GM23338 (cell line): ENCODE results near the gene LINC00632. TPM values are rescaled to one million over a fixed set of nuclear protein-coding genes. Genes with fewer than 3 reads are reported as not detected.

Experiments used
- ATAC-seq: fragments of 200-7000 bp; cut with Tn5 transposase; 3 replicates; pipeline ENCODE4 v1.9.1; 2020
- DNase-seq: peaks from one replicate; pipeline ENCODE4 v3.0.0-alpha.2; 2015; ENCODE audit warnings: low spot score
- H2AFZ ChIP-seq: fragments of 200-600 bp; sonication (generic); 2 replicates; pipeline ENCODE4 v1.8.0; 2016; ENCODE audit warnings: antibody characterized with exemption, mild to moderate bottlenecking, moderate library complexity
- H3F3A ChIP-seq: fragments of 200-600 bp; sonication (generic); replicated peaks from 2 replicates; pipeline ENCODE4 v1.8.0; 2017; ENCODE audit warnings: antibody characterized with exemption, mixed run types, low read depth
- H3K27ac ChIP-seq: fragments of 200-600 bp; sonication (generic); 2 replicates; pipeline ENCODE4 v1.6.1; 2016; ENCODE audit warnings: low read depth
- H3K27me3 ChIP-seq: fragments of 200-600 bp; sonication (generic); 2 replicates; pipeline ENCODE4 v1.8.0; 2016; ENCODE audit warnings: mild to moderate bottlenecking, mixed run types, moderate library complexity; ENCODE audit not compliant: insufficient read depth
- H3K36me3 ChIP-seq: fragments of 200-600 bp; sonication (generic); 2 replicates; pipeline ENCODE4 v1.8.0; 2016; ENCODE audit warnings: mild to moderate bottlenecking; ENCODE audit not compliant: insufficient read depth
- H3K4me1 ChIP-seq: fragments of 200-600 bp; sonication (generic); 2 replicates; pipeline ENCODE4 v1.8.0; 2016; ENCODE audit warnings: mild to moderate bottlenecking, moderate library complexity; ENCODE audit not compliant: insufficient read depth
- H3K4me2 ChIP-seq: fragments of 200-600 bp; sonication (generic); 2 replicates; pipeline ENCODE4 v1.7.1; 2017; ENCODE audit warnings: mixed run types
- H3K4me3 ChIP-seq: fragments of 200-600 bp; sonication (generic); 2 replicates; pipeline ENCODE4 v1.6.1; 2016; ENCODE audit warnings: mixed run types
- H3K79me2 ChIP-seq: fragments of 200-600 bp; sonication (generic); replicated peaks from 2 replicates; pipeline ENCODE4 v1.8.0; 2017; ENCODE audit warnings: mild to moderate bottlenecking; ENCODE audit not compliant: insufficient read depth
- H3K9me2 ChIP-seq: fragments of 200-600 bp; sonication (generic); 2 replicates; pipeline ENCODE4 v1.8.0; 2017; ENCODE audit not compliant: insufficient read depth
- H4K20me1 ChIP-seq: fragments of 200-600 bp; sonication (generic); replicated peaks from 2 replicates; pipeline ENCODE4 v1.8.0; 2017; ENCODE audit warnings: mild to moderate bottlenecking; ENCODE audit not compliant: insufficient read depth
- H3K27ac Mint-ChIP-seq: 2 replicates; pipeline ENCODE4 v1.8.0; 2020; ENCODE audit warnings: inconsistent platforms, mild to moderate bottlenecking, moderate library complexity, mixed read lengths
- H3K27me3 Mint-ChIP-seq: 3 replicates; pipeline ENCODE4 v1.8.0; 2022; ENCODE audit warnings: low read depth, mild to moderate bottlenecking, moderate library complexity, mixed read lengths, inconsistent platforms; ENCODE audit not compliant: insufficient read depth, poor library complexity
- H3K36me3 Mint-ChIP-seq: 3 replicates; pipeline ENCODE4 v1.8.0; 2021; ENCODE audit warnings: low read depth, mild to moderate bottlenecking, inconsistent platforms, moderate library complexity, mixed read lengths
- H3K4me1 Mint-ChIP-seq: 3 replicates; pipeline ENCODE4 v1.8.0; 2020; ENCODE audit warnings: mild to moderate bottlenecking, inconsistent platforms, mixed read lengths
- H3K4me3 Mint-ChIP-seq: 3 replicates; pipeline ENCODE4 v1.8.0; 2021; ENCODE audit warnings: moderate library complexity, mild to moderate bottlenecking, inconsistent platforms, mixed read lengths
- H3K9me3 Mint-ChIP-seq: 3 replicates; pipeline ENCODE4 v1.8.0; 2020; ENCODE audit warnings: moderate library complexity, mild to moderate bottlenecking, inconsistent platforms, mixed read lengths
- CREB1 ChIP-seq: fragments of 250-450 bp; sonication (Bioruptor Pico); IDR thresholded peaks from 2 replicates; pipeline ENCODE4 v1.5.0; 2020; ENCODE audit warnings: low read depth, mild to moderate bottlenecking, moderate library complexity
- ETS1 ChIP-seq: IDR thresholded peaks from 2 replicates; pipeline ENCODE4 v1.6.1; 2016; ENCODE audit warnings: antibody characterized with exemption
- EZH2 ChIP-seq: fragments of 200-600 bp; sonication (generic); IDR thresholded peaks from one replicate; pipeline ENCODE4 v1.8.0; 2017; ENCODE audit warnings: antibody characterized with exemption, mild to moderate bottlenecking, low read depth; ENCODE audit not compliant: unreplicated experiment
- EZH2phosphoT487 ChIP-seq: fragments of 200-600 bp; sonication (generic); IDR thresholded peaks from one replicate; pipeline ENCODE4 v1.8.1; 2018; ENCODE audit warnings: antibody characterized with exemption; ENCODE audit not compliant: unreplicated experiment
- JUNB ChIP-seq: IDR thresholded peaks from one replicate; pipeline ENCODE4 v1.6.1; 2016; ENCODE audit warnings: antibody characterized with exemption; ENCODE audit not compliant: unreplicated experiment
- NANOG ChIP-seq: IDR thresholded peaks from 2 replicates; pipeline ENCODE4 v1.6.1; 2016; ENCODE audit warnings: antibody characterized with exemption, borderline replicate concordance
- POLR2AphosphoS5 ChIP-seq: IDR thresholded peaks from 2 replicates; pipeline ENCODE4 v1.6.1; 2016; ENCODE audit warnings: antibody characterized with exemption, low read depth
- STAT1 ChIP-seq: IDR thresholded peaks from one replicate; pipeline ENCODE4 v1.6.1; 2016; ENCODE audit warnings: antibody characterized with exemption; ENCODE audit not compliant: unreplicated experiment
- ZNF114 ChIP-seq: fragments of 250-450 bp; sonication (Bioruptor Pico); IDR thresholded peaks from 2 replicates; pipeline ENCODE4 v1.5.0; 2020; ENCODE audit warnings: mild to moderate bottlenecking, moderate library complexity
- ZNF331 ChIP-seq: fragments of 250-450 bp; sonication (Bioruptor Pico); IDR thresholded peaks from 2 replicates; pipeline ENCODE4 v1.5.0; 2020; ENCODE audit warnings: low read depth, mild to moderate bottlenecking, moderate library complexity
- ZNF462 ChIP-seq: fragments of 250-450 bp; sonication (Bioruptor Pico); IDR thresholded peaks from 2 replicates; pipeline ENCODE4 v1.5.0; 2020; ENCODE audit warnings: mild to moderate bottlenecking, moderate library complexity
- polyA plus RNA-seq: library from polyadenylated mRNA; unstranded; fragments of >200 nt; fragmentation: Nextera tagmentation; extraction: Ambion mirVana; gene quantifications from 2 replicates; pipeline ENCODE4 v1.2.1, GENCODE V29; 2016
- total RNA-seq: library from RNA; depleted of rRNA; stranded (reverse); fragments of >200 nt; shearing (Covaris generic); gene quantifications from 2 replicates; pipeline ENCODE4 v1.2.3, GENCODE V29; 2014
- TF ChIP-seq, protein P1 (sequence below), 2 experiments: fragments of 200-600 bp in 1 of 2; sonication (generic) in 1 of 2; conservative IDR thresholded peaks; 2 replicates each; pipeline versions ENCODE4 v1.5.1 to v1.6.1; 2016 to 2017; ENCODE audit warnings: antibody characterized with exemption in 2 of 2, low read depth in 2 of 2, mild to moderate bottlenecking in 2 of 2, moderate library complexity in 1 of 2

The LINC00632 gene
- total and polyA plus RNA-seq, 2 experiments from 2014 or later: 10.9 to 25.2 TPM

GRCh38 chrX:140804292-140804691 is 94.7 kb downstream of the LINC00632 start (continued):
- TF ChIP-seq ZNF462 (no peak), CREB1 (CRISPR knock-in tag) (no peak), STAT1 (no peak), EZH2 (no peak), NANOG (no peak)
- TF ChIP-seq, protein P1, sequence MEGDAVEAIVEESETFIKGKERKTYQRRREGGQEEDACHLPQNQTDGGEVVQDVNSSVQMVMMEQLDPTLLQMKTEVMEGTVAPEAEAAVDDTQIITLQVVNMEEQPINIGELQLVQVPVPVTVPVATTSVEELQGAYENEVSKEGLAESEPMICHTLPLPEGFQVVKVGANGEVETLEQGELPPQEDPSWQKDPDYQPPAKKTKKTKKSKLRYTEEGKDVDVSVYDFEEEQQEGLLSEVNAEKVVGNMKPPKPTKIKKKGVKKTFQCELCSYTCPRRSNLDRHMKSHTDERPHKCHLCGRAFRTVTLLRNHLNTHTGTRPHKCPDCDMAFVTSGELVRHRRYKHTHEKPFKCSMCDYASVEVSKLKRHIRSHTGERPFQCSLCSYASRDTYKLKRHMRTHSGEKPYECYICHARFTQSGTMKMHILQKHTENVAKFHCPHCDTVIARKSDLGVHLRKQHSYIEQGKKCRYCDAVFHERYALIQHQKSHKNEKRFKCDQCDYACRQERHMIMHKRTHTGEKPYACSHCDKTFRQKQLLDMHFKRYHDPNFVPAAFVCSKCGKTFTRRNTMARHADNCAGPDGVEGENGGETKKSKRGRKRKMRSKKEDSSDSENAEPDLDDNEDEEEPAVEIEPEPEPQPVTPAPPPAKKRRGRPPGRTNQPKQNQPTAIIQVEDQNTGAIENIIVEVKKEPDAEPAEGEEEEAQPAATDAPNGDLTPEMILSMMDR (conservative IDR thresholded peaks at IDR 0.05; ENCODE audit: low read depth in 2 of 2): no peak

- H3K27ac ChIP-seq: no peak overlapping the region
- H3K27me3 Mint-ChIP-seq: peaks cover 2% of the 10 kb centered on the region
- H3K4me2 ChIP-seq: no peak overlapping the region
- H3K4me3 Mint-ChIP-seq: no peak overlapping the region
- H3K9me2 ChIP-seq: no peaks in the 10 kb centered on the region
- no peaks in the 10 kb centered on the region; the same call in 1 of the 2 replicates for H3K79me2 ChIP-seq
- no peaks in the 10 kb centered on the region for H3K36me3 ChIP-seq
- DNase-seq (no peak), ATAC-seq (no peak)
- H3K9me3 Mint-ChIP-seq: peaks cover 53% of the 10 kb centered on the region
- H3K27me3 ChIP-seq: no peaks in the 10 kb centered on the region
- H3K4me1 ChIP-seq: 0 out of 2 replicates have a peak, but pooled peaks cover 11% of the 10 kb centered on the region
- H4K20me1 ChIP-seq: no peaks in the 10 kb centered on the region
- no peak overlapping the region for H3K4me3 ChIP-seq
- peaks cover 12% of the 10 kb centered on the region for H3K4me1 Mint-ChIP-seq
- no peak overlapping the region for H2AFZ ChIP-seq
- no peak overlapping the region for H3K27ac Mint-ChIP-seq
- H3F3A ChIP-seq: no peaks in the 10 kb centered on the region
- peaks cover 43% of the 10 kb centered on the region for H3K36me3 Mint-ChIP-seq
- TF ChIP-seq, protein P1 (conservative IDR thresholded peaks at IDR 0.05; ENCODE audit: low read depth in 2 of 2): no peak
- TF ChIP-seq STAT1 (no peak), ETS1 (no peak), EZH2phosphoT487 (no peak), ZNF114 (CRISPR knock-in tag) (no peak), ZNF331 (CRISPR knock-in tag) (no peak), POLR2AphosphoS5 (no peak), JUNB (no peak)
Measured at GRCh38 chrX:140815868-140816267, 106.3 kb downstream of the LINC00632 start.
